ELF-1 (cell line): ENCODE measurements around the gene PPARGC1A.

ENCODE experiments used
- DNase-seq: peaks from one replicate; pipeline ENCODE4 v3.0.0-alpha.2; 2016; ENCODE audit warnings: low read depth, low spot score

Gene PPARGC1A

GRCh38 chr4:23838131-23838530, 51.7 kb downstream of the PPARGC1A start:
- DNase-seq: no peak

DNA sequence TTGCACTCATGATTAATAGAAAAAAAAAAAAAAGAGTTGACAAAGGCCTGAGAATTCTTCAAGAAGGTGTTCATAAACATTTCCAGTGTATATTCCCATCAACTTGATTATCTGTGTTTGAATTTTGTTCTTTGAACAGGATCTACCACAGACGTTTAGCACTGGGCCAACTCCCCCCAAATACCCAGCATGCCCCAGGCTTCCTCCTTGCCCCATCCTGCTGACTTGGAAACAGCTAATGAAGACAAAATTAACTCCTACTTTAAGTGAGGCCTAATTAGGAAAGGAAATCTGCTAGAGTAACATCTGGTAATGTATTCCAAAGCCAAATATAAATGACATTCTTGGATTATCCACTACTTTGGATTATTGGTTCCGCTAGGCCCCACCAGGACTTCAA, 52.5 kb downstream of the PPARGC1A start:
- DNase-seq: no peak

- DNase-seq: no peak
Measured at GRCh38 chr4:23835774-23836478, 53.9 kb downstream of the PPARGC1A start.

GRCh38 chr4:23828779-23829178, 61.1 kb downstream of the PPARGC1A start:
- DNase-seq: no peak

- no peak for DNase-seq
Measured at GRCh38 chr4:23828020-23828715, 61.7 kb downstream of the PPARGC1A start.

- no peak for DNase-seq
Measured at GRCh38 chr4:23822181-23822580, 67.7 kb downstream of the PPARGC1A start.

GRCh38 chr4:23819041-23819511, 70.8 kb downstream of the PPARGC1A start:
- DNase-seq: no peak

GRCh38 chr4:23818097-23818885, 71.6 kb downstream of the PPARGC1A start:
- DNase-seq: no peak

- DNase-seq: no peak
Measured at GRCh38 chr4:23814996-23815660, 74.7 kb downstream of the PPARGC1A start.

DNA sequence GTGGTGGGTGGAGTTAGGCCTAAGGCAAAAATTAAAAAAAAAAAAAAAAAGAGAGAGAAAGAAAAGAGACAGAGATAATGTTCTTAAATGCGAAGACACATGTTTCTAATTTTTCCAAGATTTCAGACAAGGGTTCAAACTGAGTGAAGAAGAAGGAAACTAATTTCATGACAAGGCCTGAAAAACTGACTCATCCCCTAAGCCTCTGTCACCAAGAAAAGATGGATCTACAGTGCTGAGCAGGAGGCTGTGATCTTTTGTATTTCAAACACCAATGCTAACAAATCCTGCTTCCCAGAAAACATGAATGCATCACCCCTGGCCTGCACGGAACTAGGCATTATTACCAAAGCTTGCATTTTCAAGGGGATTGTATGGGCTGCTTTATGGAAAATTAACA, 75.3 kb downstream of the PPARGC1A start:
- DNase-seq: no peak

DNA sequence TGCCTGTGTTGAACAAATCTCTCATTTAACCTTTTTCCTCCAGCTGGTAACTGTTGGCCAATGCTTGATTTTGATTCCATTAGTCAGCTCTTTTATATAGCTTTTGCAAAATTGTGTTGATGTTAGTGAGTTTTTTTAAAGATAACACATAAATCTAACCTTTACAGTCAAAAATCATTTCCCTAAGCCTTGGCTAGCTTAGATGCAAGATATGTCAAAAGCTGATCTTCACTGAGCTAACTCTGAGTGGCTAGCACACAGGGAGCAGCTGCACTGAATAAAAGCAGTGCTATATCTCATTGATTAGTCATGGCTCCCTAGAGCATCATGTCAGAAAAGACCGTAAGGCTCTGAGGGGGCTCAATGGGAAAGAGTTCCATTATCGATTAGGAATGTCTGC, 78.7 kb downstream of the PPARGC1A start:
- no peak for DNase-seq

DNA sequence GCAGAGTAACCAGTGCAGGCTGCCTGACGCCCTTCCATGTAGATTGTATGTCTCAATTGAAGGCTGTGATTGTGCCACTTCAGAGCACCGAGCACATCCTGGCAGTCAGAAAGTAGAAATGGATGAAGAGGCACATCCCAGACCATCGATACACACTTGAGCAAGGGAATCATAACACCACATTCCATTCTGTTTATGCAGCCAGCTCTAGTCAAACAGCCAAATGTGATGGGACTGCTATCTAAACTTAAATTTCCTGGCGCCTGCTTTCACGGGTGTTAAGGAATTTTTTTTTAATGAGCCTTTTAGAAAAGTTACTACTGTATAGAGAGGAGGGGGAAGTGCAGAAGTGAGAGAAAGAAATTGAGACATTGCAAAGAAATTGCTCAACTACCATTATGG, 84.4 kb downstream of the PPARGC1A start:
- DNase-seq: no peak

DNA sequence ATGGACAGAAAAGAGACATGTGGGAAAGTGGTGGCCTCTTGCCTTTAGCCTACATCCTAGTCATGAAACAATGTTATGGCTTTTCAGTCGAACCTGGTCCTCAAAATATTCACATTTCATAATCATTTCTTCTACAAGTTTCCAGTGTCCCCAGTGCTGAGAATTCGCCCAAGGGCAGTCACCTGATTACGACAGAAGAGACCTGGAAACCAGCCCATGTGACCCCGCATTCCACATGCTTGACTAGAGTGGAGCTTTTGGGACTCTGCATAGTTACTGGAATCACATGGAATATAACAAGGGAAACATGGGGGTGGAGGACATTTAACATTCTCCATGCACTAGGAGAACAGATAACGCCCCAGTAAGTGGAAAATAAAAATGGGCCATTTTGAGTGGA, 100.1 kb downstream of the PPARGC1A start:
- peak; percentile 18 for DNase-seq

GRCh38 chr4:23788460-23788859, 101.4 kb downstream of the PPARGC1A start:
- DNase-seq: no peak

- no peak for DNase-seq
Measured at GRCh38 chr4:23788027-23788426, 101.8 kb downstream of the PPARGC1A start.

GRCh38 chr4:23782778-23783437, 106.9 kb downstream of the PPARGC1A start:
- no peak for DNase-seq

DNA sequence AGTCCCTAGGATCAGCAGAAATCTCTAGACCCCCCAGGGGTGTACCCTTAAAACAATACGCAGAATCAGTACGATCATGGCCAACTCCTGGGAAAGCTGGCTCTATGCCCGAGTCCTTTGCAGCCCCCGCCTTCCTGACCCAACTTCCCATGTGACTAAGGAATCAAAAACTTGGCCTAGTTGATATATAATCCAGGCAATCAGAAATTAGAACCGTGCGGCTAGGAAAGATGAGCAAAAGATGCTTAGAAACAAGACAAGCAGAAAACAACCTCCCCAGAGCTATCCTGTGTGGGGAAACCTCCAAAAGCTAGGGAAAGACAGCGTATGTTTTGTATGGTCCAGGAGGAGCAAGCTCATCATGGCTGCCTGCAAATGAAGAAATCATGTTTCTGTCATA, 110.0 kb downstream of the PPARGC1A start:
- no peak for DNase-seq

GRCh38 chr4:23779422-23779821, 110.4 kb downstream of the PPARGC1A start:
- no peak for DNase-seq

DNA sequence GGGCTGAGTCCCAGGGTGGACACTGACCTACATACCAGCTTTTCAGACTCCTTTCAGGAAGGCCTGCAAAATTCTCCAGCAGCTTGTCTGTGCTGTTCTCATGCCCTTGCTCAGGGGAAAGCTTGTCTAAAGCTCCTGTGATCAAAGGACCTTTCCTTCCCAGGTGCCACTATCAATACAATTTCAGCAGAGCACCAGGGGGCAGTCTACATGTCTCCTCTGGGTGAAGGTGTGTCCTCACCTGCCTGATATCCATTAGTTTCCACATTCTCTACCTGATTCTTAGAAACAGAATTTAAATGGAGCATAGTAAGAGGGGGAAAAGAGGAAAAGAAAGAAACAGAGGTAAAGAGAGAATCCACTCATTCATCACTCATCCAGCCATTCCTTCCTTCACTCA, 114.2 kb downstream of the PPARGC1A start:
- DNase-seq: peak; percentile 3

GRCh38 chr4:23774909-23775308, 114.9 kb downstream of the PPARGC1A start:
- no peak for DNase-seq

GRCh38 chr4:23773884-23774636, 115.8 kb downstream of the PPARGC1A start:
- DNase-seq: no peak
